Measurements from ENCODE around the gene SEH1L.
A peak's percentile ranks its signal among the peaks of the same experiment; 100 is the strongest.
"Not testable (repeated sequence)": the region's sequence is repeated elsewhere in the genome, so short reads cannot be mapped to it uniquely, and the experiment has no call there.

Gene SEH1L, protein sequence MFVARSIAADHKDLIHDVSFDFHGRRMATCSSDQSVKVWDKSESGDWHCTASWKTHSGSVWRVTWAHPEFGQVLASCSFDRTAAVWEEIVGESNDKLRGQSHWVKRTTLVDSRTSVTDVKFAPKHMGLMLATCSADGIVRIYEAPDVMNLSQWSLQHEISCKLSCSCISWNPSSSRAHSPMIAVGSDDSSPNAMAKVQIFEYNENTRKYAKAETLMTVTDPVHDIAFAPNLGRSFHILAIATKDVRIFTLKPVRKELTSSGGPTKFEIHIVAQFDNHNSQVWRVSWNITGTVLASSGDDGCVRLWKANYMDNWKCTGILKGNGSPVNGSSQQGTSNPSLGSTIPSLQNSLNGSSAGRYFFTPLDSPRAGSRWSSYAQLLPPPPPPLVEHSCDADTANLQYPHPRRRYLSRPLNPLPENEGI

DNA sequence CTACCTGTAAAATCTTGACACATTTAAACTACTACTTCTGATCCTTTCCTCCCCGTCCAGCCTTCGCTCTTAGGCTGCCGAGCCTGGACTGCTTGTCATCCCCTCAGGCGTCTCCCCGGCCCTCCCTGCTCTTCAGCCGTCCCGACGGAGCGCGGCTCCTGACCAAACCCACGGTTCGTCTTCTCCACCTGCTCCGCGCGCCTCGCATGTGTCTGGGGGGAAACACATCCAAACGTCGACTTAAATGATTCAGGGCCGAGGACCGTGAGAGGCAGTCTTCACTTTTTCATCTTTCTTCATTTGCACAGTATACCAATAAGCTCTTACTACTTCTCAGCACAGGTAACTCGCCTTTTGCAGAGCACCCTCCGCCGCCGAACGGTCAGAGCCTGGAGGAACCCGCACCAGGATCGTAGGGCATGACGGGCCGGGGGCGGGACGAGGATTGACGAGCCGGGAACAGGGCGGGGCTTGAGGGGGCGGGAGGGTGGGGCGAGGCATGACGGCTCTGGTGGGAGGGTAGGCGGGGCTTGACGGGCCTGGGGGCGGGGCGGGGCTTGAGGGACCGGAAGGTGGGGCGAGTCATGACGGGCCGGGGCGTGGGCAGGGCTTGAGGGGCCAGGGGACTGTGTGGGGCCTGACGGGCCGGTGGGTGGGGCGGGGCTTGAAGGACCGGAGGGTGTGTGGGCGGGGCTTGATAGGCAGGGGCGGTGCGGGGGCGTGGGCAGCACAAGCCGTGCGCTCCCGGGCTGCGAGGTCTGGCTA, at the start of gene SEH1L:
Gene SEH1L (plus strand): TSS at position 727 of the 765 bp plus-strand sequence. CDS start 111 bp downstream, outside the sequence.
- DNase-seq (ENCODE audit: low read depth in 2 of 2), result peak; percentile 98 to 99

DNA sequence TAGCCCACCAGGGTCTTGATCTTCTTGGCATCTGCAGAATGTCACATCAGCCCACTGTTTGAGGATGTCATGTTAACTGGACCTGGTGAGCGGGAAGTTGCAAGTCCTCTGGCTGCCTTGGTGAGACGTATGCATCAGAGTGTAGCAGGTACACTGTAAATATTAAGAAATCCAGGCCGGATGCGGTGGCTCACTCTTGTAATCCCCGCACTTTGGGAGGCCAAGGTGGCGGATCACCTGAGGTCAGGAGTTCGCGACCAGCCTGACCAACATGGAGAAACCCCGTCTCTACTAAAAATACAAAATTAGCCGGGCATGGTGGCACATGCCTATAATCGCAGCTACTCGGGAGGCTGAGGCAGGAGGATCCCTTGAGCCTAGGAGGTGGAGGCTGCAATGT, 46.6 kb upstream of the SEH1L start:
- DNase-seq (ENCODE audit: low read depth in 2 of 2), result not testable (repeated sequence)

DNA sequence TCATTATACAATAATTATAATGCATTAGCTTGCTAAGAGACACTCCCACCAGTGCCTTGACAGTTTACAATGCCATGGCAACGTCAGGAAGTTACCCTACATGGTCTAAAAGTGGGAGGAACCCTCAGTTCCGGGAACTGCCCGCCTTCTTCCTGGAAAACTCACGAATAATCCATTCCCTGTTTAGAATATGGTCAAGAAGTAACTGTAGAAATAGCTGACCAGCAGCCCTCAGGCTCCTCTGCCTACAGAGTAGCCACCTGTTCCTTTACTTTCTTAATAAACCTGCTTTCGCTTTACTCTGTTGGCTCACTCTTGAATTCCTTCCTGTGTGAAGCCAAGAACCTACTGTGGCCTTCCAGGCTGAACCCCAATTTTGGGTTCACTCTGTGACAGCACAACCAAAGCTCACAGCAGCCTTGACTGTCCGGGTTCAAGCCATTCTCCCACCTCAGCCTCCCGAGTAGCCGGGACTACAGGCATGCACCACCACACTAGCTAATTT, 43.7 kb upstream of the SEH1L start:
- no peak for DNase-seq (ENCODE audit: low read depth in 2 of 2)

DNA sequence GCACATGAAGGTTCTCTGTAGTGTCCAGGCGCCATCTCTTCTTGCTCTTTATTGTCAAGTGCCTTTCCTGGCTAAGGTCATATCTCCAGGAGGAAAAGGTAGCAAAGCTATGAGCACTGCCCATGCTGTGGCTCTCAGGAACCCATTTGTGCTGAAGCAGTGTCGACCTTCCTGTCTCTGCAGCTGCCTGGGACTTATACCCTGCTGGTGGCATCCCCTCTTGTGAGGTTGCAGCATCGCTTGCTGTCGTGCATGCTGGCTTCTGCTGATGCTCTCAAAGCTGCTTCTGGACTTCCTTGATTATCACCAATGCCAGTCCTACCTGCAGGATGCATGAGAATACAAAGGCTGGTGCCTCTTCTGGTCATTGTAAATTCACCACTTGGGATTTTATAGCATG, 41.7 kb upstream of the SEH1L start:
- no peak for DNase-seq (ENCODE audit: low read depth in 2 of 2)

DNA sequence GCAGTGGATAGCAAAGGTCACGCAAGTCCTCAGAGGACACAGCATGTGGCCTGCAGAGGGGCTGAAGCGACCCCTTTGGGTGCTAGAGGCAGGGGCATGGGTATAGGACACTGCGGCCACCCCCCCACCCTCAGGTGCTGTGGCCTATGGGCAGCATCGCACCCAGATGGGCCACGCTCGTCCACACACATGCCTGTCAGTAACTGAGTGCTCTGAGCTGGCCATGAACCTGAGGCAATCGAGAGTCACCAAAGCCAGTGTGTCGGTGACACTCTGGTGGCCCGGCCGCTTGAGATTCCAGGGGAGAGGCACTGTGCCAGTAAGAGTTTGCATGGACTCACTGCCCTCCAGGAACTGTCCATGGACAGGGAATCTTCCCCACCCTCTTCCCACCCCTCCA, 41.0 kb upstream of the SEH1L start:
- DNase-seq (ENCODE audit: low read depth in 2 of 2), result no peak

DNA sequence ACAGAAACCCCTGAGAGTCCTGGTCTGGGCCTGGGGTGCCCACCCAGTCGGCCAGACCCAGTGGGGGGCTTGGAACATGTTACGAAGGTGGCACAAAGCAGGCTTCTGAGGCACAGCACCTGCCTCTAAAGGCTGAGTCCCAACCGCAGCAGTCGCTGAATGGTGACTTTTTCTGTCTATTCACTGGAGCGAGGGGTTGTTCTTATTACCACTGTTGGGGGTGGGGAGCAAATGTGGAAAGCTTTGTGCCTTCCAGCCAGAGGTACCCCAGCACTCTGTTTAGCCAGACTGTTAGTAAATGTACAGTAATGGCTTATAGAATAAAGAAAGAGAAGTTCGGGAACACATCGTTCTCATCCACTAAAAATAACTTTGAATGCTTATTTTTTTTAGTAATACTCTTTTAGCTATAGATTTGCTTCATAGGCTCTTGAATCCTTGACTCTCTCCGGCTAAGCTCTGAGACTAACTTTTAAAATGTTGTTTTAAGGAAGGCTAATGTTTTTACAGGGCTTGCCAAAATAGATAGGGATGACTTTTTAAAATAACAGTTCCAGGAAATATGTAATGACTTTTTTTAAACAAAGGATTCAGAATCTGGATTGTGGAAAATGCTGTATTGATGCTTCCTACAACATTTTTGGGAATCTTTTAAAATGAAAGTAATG, 40.4 kb upstream of the SEH1L start:
- DNase-seq (ENCODE audit: low read depth in 2 of 2), result no peak

DNA sequence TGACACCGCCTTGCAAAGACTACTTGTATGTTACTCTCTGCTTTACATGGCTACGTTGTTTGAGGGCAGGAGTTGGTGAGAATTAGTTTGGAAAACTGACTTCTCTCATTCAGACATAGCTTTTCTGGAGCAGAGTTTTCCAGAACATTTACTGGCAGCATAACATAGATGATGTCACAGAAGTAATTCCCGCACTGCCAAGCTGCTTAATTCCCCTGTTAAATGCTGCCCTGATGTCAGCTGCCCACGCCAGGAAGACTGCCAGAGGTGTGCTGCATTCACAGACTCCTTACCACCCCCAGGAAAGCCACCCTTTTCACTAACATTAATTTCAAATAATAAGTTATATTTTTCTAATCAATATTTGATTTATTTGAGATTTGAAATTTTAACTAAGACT, 39.1 kb upstream of the SEH1L start:
- DNase-seq (ENCODE audit: low read depth in 2 of 2), result no peak

DNA sequence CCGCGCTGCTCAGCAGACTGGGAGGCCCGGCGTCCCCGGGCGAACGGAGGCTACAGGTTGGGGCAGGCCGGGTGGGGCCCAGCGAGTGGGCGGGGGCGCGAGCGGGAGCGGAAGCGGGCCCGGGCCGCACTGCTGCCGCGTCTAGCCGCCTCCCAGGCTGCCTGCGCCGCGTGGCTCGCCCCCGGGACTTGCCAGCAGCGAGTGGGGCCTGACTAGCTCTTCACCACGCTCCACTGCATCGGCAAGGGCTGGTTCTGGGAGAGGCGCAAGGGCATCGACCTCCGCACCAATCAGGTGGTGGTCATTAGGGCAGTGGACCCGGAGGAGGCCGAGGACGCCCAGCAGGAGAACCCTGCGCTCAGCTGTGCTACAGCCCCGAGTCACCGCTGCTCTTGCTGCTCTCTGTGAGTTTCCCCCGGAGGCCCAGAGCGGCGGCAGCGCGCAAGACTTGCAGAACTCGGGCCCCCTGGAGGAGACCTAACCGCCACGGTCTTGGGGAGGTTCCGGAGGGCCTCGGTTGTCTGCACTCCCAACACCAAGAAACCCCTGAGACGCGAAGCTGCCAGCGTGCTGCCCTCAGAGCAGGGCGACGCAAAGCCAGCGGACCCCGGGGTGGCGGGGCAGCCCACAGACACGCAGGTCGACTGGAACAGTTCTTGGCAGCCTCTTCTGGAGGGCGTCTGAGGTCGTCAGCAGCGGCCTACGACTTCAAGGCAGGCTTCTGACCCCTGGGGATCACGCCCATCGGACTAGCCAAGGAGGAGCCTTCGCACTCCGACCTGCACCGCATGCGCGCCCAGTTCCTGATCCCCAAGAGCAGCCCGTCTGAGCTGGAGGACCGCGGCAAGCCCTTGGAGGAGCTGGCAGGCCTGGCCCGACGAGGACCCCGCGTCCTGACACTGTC, 36.5 kb upstream of the SEH1L start:
- DNase-seq (ENCODE audit: low read depth in 2 of 2), result peak; percentile 11 to 31

DNA sequence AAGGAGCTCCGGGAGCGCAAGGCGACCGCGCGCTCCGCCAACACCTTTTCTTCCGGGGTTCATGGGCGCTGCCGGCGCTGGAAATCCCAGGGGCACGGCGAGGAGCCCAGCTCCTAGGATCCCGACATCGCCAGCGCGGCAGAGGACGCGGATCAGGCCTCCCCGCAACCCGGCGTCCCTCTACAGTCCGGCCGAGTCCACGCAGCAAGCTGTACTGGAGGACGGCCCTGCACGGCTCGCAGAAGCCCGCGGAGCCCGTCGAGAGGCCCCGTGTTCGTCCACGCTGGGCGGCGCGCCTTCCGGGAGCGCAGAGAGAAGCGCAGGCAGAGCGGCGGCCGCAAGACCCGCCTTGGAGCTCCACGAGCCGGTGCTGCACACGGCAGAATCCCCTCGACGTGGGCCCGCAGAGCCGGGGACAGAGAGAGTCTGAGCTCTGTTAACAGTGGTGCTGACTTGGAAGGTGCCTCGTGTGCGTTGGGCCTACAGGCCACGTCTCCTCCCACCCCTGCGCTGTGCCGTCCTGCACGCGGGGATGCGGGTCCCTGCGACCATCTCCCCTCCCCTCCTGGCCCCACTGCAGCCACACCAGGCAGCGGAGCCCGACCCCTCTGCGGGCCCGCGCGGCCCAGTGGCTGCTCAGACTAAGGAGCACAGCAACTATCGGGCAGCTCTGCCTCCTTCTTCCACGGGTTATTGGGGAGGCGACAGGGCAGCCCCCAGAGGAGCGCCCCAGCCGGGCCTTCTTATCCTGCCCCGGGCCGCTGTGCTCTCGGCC, 35.7 kb upstream of the SEH1L start:
- DNase-seq (ENCODE audit: low read depth in 2 of 2), result no peak

DNA sequence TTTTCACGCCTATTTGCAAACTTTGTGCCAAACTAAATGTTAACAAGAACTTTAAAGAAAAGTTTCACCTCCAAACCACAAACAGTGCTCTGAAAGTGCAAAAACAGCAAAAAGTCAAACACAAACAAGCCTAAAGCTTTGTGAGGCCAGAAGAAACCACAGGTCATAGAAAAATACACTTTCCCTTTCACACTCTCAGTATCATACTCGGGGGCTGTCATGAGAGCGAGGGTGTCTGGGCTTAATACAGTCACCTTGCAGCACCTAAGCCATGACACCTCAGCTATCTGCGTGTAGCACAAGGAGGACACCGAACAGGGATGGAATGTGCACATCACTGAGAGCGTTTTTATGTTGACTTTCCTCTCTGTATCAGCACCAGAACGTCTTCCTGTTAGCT, 26.6 kb upstream of the SEH1L start:
- peak in 1 of 2 donors; percentile 11 for DNase-seq (ENCODE audit: low read depth in 2 of 2)

DNA sequence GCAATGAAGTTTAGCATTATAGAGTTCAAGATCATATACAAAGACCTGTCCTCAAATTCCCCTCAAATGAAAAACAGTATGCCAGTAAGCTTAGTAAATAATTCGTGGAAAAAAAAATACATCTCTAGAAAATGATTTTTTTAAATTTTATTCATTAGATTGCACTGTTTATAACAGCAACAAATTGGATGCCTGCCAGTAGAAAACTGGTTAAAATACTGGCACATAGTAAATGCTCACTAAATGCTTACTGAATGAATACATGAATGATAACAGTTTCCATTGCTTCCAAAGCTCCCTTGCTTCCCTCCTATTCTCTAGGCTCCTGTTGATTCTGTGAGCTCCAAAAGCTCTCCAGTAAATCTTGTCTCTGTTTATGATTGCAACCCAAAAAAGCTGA, 25.5 kb upstream of the SEH1L start:
- no peak for DNase-seq (ENCODE audit: low read depth in 2 of 2)

DNA sequence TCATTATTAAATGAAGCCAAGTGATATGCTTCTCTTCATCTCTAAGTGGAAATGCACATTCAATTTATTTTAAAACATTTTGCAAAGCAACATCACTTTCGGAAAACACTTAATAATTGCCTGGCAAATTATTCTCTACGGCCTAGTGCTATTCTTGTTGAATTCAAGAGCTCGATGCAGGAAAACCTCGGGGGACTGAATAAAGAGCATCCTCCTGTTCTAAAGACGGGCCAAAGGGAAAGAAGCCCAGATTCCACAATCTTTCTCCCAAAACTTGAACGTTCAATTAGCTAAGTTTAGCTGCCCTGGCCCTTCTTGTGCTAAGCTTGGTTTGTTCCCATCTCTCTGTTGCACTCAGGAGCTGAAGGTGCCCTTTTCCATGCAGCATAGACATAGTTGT, 23.2 kb upstream of the SEH1L start:
- DNase-seq (ENCODE audit: low read depth in 2 of 2), result no peak

DNA sequence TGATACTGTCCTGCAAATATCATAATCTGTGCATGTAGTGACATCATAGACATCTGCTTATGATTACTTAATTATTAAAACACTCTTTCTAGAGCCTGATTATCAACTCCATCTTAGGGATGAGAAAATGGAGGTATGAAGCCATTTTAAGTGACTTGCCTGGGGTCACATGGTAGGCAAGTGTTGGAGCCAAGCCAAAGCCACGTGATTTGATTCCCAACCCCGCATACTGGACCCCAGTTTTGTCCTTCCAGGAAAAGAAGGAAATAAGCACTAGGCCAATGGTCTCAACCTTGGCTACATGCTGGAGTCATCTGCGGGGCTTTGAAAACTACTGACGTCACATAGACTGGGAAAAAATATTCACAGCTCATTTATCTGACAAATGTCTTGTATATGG, 19.6 kb upstream of the SEH1L start:
- no peak for DNase-seq (ENCODE audit: low read depth in 2 of 2)

DNA sequence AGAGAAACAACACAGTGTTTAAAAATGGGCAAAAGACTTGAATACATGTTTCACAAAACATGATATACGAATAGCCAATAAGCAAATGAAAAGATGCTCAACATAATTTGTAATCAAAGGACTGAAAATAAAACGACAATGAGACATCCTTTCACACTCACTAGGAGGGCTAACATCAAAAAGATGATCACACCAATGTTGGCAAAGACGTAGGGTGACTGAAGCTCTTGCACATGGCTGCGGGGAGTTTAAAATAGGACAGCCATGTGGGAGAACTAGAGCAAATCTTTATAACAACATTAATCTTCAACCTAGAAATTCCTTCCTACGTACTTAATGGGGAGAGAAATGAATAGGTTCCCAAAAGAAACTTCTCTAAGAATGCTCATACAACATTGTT, 19.2 kb upstream of the SEH1L start:
- no peak for DNase-seq (ENCODE audit: low read depth in 2 of 2)

DNA sequence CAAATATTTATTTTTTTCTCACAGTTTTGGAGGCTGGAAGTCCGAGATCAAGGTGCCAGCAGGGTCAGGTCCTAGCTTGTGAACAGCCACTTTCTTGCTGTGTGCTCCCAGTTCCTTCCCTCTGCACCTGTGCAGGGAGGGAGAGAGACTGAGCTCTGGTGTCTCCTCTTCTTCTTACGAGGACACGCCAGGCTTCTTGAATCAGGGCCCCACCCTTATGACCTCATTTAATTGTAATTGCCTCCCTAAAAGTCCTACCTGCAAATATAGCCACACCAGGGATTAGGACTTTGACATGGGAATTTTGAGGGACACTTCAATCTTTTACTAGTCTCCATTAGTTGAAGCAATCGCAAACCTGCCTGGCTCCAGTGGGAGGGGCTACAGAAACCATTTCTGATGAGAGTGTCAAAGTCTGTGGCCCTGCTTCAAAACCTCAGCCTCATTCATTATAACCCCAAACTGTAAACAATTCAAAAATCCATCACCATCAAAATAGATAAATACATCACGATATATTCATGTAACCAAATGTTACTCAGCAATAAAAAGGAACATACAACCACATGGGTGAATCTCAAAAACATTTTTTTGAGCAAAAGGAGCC, 18.2 kb upstream of the SEH1L start:
- DNase-seq (ENCODE audit: low read depth in 2 of 2), result no peak

DNA sequence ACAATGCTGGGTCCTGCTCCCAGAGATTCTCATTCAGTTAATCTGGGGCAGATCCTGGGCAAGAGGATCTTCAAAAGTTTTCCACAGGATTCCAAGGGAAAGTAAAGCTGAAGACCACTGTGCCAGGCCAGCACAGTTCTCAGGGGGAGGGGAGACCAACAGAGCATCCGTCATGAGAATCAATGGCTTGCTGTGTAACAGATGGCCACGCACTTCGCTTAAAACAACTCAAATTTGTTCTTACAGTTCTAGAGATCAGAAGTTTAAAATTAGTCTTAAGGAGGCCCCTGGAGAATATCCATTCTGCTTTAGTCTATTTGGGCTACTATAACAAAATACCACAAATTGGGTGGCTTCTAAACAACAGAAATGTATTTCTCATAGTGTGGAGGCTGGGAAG, 17.4 kb upstream of the SEH1L start:
- no peak for DNase-seq (ENCODE audit: low read depth in 2 of 2)

DNA sequence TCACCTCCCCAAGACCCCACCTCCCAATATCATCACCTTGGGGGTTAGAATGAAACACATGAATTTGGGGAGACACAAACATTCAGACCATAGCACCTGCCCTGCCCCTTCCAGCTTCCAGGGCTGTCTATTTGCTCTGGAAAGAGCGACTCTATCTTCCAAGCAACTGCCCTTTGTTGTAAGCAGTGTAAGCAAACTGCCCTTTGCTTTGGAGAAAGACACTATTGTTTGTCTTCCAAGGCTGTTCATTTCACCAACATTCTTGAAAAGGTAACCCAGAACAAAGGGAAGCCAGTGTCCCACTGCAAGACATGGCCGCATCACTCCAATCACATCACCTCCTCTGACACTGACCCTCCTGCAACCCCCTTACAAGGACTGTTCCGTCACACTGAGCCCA, 16.9 kb upstream of the SEH1L start:
- no peak for DNase-seq (ENCODE audit: low read depth in 2 of 2)

DNA sequence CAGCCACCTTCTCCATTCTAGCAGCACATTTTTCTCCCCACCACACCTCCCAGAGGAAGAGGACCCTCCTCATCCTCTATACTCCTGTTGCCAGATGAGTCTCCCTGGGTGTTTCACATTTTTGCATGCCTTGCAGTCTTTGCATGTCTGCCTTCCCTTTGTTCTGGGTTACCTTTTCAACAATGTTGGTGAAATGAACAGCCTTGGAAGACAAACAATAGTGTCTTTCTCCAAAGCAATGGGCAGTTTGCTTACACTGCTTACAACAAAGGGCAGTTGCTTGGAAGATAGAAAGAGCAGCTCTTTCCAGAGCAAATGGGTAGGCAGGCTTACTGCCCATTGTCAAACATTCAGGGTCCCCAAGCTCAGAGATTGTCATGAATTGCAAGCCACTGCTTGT, 14.5 kb upstream of the SEH1L start:
- DNase-seq (ENCODE audit: low read depth in 2 of 2), result no peak

DNA sequence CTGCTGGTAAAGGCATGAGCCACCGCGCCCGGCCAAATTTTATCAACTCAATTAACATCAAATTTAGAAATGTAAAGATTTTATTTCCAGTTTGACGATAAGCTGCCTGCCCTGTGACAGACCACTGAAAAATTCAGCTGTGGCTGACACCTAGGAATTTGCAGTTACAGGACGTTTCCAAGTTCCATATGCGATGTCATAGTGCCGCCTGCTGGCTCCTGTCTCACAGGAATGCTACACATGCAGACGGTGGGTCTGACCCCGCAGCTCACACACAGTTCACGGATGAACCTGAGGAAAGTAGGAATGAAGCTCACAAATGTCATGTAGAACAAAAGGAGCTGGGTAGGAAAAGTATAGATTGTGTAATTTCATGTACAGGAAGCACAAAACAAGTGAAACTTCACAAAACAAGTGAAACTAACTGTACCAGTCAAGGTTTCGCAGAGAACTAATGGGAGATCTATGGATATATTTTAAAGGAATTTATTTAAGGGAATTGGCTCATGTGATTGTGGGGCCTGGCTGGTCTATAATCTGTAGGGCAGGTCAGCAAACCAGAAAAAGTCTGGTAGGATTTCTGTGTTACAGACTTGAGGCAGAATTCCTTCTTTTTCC, 13.2 kb upstream of the SEH1L start:
- peak; percentile 54 to 60 for DNase-seq (ENCODE audit: low read depth in 2 of 2)

DNA sequence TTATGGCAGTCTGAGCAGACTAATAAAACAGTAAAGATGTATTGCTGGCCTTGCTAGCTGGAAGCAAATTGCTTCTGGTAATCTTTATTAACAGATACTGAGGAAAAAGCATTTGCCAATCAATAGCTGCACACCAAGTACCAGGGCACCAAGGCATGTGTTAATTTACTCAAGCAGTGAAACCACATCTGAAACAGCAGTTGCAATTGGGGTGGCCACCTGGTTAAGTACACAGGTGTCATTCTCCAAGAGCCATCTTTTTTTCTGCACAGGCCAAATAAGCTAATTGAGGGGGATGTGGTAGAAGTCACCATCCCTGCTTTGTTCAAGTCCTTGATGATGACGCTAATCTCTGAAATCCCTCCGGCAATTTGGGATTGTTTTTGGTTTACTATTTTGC, 8.6 kb upstream of the SEH1L start:
- no peak for DNase-seq (ENCODE audit: low read depth in 2 of 2)

Measured in stimulated activated CD8-positive, alpha-beta memory T cell treated with anti-CD3 and anti-CD28 coated beads, Interleukin-7, amount 100 ng/mL, for 1 hour (primary cell).